ENCODE measurements around the gene C4B.
"Not testable (repeated sequence)": the region's sequence is repeated elsewhere in the genome, so short reads cannot be mapped to it uniquely, and the experiment has no call there.

Gene C4B

DNA sequence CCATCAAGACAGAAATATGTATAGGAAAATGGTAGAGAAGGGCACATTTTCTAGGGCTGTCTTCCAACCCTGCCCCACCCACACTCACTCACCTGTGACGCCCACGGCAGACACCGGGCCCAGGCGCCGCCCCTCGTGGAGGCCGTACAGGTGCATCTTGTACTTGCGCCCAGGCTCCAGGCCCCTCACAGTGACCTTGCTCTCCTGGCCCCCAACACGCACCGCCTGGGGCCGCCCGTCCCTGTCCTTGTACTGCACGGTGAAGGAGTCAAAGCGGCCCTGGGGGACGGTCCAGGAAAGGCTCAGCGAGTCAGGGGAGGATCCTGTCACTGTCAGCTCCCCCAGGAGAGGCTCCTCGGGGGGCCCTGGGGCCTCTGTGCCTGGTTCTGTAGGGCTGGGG is 43.4 kb downstream of the C4B start:
- Histone ChIP-seq H3K9me3 (ENCODE audit: control insufficient read depth in 2 of 2, low read length in 2 of 2) (no peaks in the 10 kb centered on the region), H3K27ac (ENCODE audit: low read length) (no peak overlapping the region), H3K4me1 (ENCODE audit: control insufficient read depth, insufficient read depth, low read length) (peaks cover 3% of the 10 kb centered on the region), H3K36me3 (ENCODE audit: control insufficient read depth in 2 of 2, insufficient read depth in 2 of 2, low read length in 2 of 2) (peaks cover 4 to 7% of the 10 kb centered on the region in 2 donors), H3K27me3 (ENCODE audit: control insufficient read depth in 1 of 2, insufficient read depth in 2 of 2, low read length in 2 of 2) (no peaks in the 10 kb centered on the region), H3K4me3 (ENCODE audit: low read length in 2 of 2) (no peak overlapping the region), H3K9ac (ENCODE audit: low read length in 2 of 2) (no peak overlapping the region)

DNA sequence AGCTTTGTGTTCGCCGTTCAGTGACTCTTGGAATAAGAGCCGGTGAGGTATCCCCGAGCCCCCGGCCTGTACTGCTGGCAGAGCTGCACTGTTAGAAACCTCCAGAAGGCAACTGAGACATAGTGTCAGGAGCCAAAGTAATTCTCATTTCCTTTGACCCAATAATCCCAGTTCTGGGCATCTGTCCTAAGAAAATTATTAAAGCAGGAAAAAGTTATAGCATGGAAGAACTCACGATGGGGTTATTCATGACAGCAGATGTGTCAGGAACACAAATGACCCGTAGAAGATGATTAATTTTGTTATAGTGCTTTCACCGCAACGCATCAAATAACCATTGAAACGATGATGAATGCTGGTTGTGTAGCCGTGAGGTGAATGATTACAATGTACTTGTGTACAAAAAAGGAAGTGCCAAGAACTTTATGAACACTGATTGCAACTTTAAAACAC is 43.9 kb downstream of the C4B start:
- no peaks in the 10 kb centered on the region for H3K27me3 ChIP-seq (ENCODE audit: control insufficient read depth in 1 of 2, insufficient read depth in 2 of 2, low read length in 2 of 2)
- H3K36me3 ChIP-seq (ENCODE audit: control insufficient read depth in 2 of 2, insufficient read depth in 2 of 2, low read length in 2 of 2) = peaks cover 4 to 7% of the 10 kb centered on the region in 2 donors
- H3K9ac ChIP-seq (ENCODE audit: low read length in 2 of 2) = no peak overlapping the region
- no peak overlapping the region for H3K4me3 ChIP-seq (ENCODE audit: low read length in 2 of 2)
- no peak overlapping the region for H3K27ac ChIP-seq (ENCODE audit: low read length)
- H3K4me1 ChIP-seq (ENCODE audit: control insufficient read depth, insufficient read depth, low read length) = peaks cover 3% of the 10 kb centered on the region
- no peaks in the 10 kb centered on the region for H3K9me3 ChIP-seq (ENCODE audit: control insufficient read depth in 2 of 2, low read length in 2 of 2)

DNA sequence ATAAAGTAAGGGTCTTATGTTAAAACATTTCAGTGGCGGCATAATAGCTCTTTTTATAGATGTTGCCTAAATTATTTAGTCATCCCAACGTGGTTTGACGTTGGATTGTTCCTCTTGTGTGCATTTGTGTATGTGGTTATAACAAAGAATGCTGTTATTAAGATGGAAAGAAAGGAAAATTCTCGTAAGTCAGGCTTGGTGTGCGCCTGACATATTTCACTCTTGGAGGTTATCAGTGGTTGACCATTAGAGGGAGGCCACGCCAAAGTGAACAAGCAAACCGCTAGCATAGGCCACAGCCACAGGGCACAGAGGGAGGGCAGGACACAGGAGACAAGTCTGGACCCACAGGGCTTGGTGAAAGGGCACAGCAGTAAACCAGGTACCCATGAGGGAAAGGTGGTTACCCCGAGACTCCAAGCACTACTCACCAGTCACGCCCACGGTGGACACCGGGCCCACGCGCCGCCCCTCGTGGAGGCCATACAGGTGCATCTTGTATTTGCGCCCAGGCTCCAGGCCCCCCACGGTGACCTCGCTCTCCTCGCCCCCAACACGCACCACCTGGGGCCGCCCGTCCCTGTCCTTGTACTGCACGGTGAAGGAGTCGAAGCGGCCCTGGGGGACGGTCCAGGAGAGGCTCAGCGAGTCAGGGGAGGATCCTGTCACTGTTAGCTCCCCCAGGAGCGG is 46.5 kb downstream of the C4B start:
- no peak overlapping the region for H3K27ac ChIP-seq (ENCODE audit: low read length)
- H3K4me1 ChIP-seq (ENCODE audit: control insufficient read depth, insufficient read depth, low read length) = peaks cover 3% of the 10 kb centered on the region
- no peaks in the 10 kb centered on the region for H3K9me3 ChIP-seq (ENCODE audit: control insufficient read depth in 2 of 2, low read length in 2 of 2)
- no peak overlapping the region for H3K9ac ChIP-seq (ENCODE audit: low read length in 2 of 2)
- H3K36me3 ChIP-seq (ENCODE audit: control insufficient read depth in 2 of 2, insufficient read depth in 2 of 2, low read length in 2 of 2) = peaks cover 6 to 7% of the 10 kb centered on the region in 2 donors
- no peak overlapping the region for H3K4me3 ChIP-seq (ENCODE audit: low read length in 2 of 2)
- no peaks in the 10 kb centered on the region for H3K27me3 ChIP-seq (ENCODE audit: control insufficient read depth in 1 of 2, insufficient read depth in 2 of 2, low read length in 2 of 2)

DNA sequence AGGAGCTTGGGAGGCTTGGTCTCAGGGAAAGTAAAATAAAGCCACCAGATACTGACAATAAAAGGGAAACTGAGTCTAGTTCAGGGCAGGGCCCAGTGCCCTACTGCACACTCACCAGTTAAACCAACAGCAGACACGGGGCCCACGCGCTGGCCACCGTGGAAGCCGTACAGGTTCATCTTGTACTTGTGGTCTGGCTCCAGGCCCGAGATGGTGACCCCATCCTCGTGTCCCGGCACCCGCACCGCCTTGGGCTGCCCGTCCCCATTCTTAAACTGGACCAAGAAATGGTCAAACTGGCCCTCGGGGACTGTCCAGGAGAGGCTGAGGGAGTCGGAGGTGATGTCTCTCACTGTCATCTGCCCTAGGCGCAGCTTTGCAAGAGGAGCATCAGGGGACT is 50.1 kb downstream of the C4B start:
- no peak overlapping the region for H3K4me3 ChIP-seq (ENCODE audit: low read length in 2 of 2)
- H3K27ac ChIP-seq (ENCODE audit: low read length) = no peak overlapping the region
- H3K36me3 ChIP-seq (ENCODE audit: control insufficient read depth in 2 of 2, insufficient read depth in 2 of 2, low read length in 2 of 2) = peaks cover 3 to 11% of the 10 kb centered on the region in 2 donors
- H3K4me1 ChIP-seq (ENCODE audit: control insufficient read depth, insufficient read depth, low read length) = no peaks in the 10 kb centered on the region
- H3K27me3 ChIP-seq (ENCODE audit: control insufficient read depth in 1 of 2, insufficient read depth in 2 of 2, low read length in 2 of 2) = no peaks in the 10 kb centered on the region
- no peaks in the 10 kb centered on the region for H3K9me3 ChIP-seq (ENCODE audit: control insufficient read depth in 2 of 2, low read length in 2 of 2)
- H3K9ac ChIP-seq (ENCODE audit: low read length in 2 of 2) = no peak overlapping the region

DNA sequence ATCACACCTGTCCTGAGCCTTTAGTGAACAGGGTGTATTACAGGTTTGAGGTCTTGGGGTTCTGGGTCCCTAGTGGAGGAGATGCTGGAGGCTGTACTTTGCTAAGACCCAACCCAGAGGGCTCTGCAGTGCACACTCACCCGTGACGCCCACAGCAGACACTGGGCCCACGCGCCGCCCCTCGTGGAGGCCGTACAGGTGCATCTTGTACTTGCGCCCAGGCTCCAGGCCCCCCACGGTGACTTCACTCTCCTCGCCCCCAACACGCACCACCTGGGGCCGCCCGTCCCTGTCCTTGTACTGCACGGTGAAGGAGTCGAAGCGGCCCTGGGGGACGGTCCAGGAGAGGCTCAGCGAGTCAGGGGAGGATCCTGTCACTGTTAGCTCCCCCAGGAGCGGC is 52.9 kb downstream of the C4B start:
- H3K9ac ChIP-seq (ENCODE audit: low read length in 2 of 2); H3K4me3 ChIP-seq (ENCODE audit: low read length in 2 of 2); H3K27me3 ChIP-seq (ENCODE audit: control insufficient read depth in 1 of 2, insufficient read depth in 2 of 2, low read length in 2 of 2); H3K27ac ChIP-seq (ENCODE audit: low read length); H3K9me3 ChIP-seq (ENCODE audit: control insufficient read depth in 2 of 2, low read length in 2 of 2); H3K4me1 ChIP-seq (ENCODE audit: control insufficient read depth, insufficient read depth, low read length): not testable (repeated sequence)
- H3K36me3 ChIP-seq (ENCODE audit: control insufficient read depth in 2 of 2, insufficient read depth in 2 of 2, low read length in 2 of 2) = peaks cover 3 to 11% of the 10 kb centered on the region in 2 donors

DNA sequence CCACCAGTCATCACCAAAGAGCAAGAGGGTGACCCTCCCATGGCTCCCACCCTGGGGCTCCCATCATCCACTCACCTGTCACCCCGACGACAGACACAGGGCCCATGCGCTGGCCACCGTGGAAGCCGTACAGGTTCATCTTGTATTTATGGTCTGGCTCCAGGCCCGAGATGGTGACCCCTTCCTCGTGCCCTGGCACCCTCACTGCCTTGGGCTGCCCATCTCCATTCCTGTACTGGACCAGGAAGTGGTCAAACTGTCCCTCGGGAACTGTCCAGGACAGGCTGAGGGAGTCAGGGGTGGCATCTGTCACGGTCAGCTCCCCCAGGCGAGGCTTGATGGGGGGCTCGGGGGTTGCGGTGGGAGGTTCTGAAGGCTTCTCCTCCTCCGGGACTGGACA is 53.7 kb downstream of the C4B start:
- H3K27ac ChIP-seq (ENCODE audit: low read length); H3K27me3 ChIP-seq (ENCODE audit: control insufficient read depth in 1 of 2, insufficient read depth in 2 of 2, low read length in 2 of 2); H3K9me3 ChIP-seq (ENCODE audit: control insufficient read depth in 2 of 2, low read length in 2 of 2); H3K4me1 ChIP-seq (ENCODE audit: control insufficient read depth, insufficient read depth, low read length); H3K9ac ChIP-seq (ENCODE audit: low read length in 2 of 2); H3K4me3 ChIP-seq (ENCODE audit: low read length in 2 of 2): not testable (repeated sequence)
- H3K36me3 ChIP-seq (ENCODE audit: control insufficient read depth in 2 of 2, insufficient read depth in 2 of 2, low read length in 2 of 2) = peaks cover 3 to 12% of the 10 kb centered on the region in 2 donors

DNA sequence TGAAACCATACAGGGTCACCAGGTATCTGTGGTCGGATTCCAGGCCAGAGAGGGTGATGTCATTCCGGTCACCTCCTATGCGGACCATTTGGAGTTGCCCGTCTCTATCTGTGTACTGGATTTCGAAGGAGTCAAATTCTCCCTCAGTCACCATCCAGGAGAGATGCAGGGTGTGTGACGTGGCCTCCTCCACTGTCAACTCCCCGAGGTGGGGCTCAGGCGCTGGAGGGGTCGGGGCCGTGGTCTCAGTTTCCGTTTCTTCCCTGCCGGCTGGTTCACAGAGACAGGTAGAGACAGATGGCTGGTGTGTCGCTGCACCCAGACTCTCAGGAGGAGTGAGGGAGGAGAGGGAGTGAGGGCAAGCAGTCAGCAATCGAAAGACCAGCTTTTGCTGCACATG is 54.3 kb downstream of the C4B start:
- Histone ChIP-seq H3K4me3 (ENCODE audit: low read length in 2 of 2) (no peak overlapping the region), H3K9me3 (ENCODE audit: control insufficient read depth in 2 of 2, low read length in 2 of 2) (no peaks in the 10 kb centered on the region), H3K27ac (ENCODE audit: low read length) (no peak overlapping the region), H3K27me3 (ENCODE audit: control insufficient read depth in 1 of 2, insufficient read depth in 2 of 2, low read length in 2 of 2) (no peaks in the 10 kb centered on the region), H3K9ac (ENCODE audit: low read length in 2 of 2) (no peak overlapping the region), H3K4me1 (ENCODE audit: control insufficient read depth, insufficient read depth, low read length) (peaks cover 6% of the 10 kb centered on the region), H3K36me3 (ENCODE audit: control insufficient read depth in 2 of 2, insufficient read depth in 2 of 2, low read length in 2 of 2) (peaks cover 7 to 14% of the 10 kb centered on the region in 2 donors)

DNA sequence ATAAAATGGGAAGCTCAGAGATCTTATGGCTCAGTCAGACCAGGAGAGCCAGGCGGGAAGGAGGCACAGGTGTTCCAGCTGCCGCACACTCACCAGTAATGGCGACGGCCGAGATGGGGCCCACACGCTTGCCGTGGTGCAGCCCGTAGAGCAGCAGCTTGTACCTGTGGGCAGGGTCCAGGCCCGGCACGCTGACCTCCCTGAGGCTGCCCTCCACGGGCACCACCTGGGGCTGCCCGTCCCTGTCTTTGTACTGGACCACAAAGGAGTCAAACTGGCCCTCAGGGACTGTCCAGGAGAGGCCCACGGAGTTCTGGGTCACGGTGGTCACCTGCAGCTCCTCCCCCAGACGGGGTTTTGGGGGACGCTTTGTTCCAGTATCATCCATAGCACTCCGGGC is 54.9 kb downstream of the C4B start:
- H3K4me1 ChIP-seq (ENCODE audit: control insufficient read depth, insufficient read depth, low read length) = peaks cover 6% of the 10 kb centered on the region
- no peaks in the 10 kb centered on the region for H3K9me3 ChIP-seq (ENCODE audit: control insufficient read depth in 2 of 2, low read length in 2 of 2)
- H3K27me3 ChIP-seq (ENCODE audit: control insufficient read depth in 1 of 2, insufficient read depth in 2 of 2, low read length in 2 of 2) = no peaks in the 10 kb centered on the region
- H3K9ac ChIP-seq (ENCODE audit: low read length in 2 of 2) = no peak overlapping the region
- H3K4me3 ChIP-seq (ENCODE audit: low read length in 2 of 2) = no peak overlapping the region
- H3K36me3 ChIP-seq (ENCODE audit: control insufficient read depth in 2 of 2, insufficient read depth in 2 of 2, low read length in 2 of 2) = peaks cover 7 to 13% of the 10 kb centered on the region in 2 donors
- no peak overlapping the region for H3K27ac ChIP-seq (ENCODE audit: low read length)

DNA sequence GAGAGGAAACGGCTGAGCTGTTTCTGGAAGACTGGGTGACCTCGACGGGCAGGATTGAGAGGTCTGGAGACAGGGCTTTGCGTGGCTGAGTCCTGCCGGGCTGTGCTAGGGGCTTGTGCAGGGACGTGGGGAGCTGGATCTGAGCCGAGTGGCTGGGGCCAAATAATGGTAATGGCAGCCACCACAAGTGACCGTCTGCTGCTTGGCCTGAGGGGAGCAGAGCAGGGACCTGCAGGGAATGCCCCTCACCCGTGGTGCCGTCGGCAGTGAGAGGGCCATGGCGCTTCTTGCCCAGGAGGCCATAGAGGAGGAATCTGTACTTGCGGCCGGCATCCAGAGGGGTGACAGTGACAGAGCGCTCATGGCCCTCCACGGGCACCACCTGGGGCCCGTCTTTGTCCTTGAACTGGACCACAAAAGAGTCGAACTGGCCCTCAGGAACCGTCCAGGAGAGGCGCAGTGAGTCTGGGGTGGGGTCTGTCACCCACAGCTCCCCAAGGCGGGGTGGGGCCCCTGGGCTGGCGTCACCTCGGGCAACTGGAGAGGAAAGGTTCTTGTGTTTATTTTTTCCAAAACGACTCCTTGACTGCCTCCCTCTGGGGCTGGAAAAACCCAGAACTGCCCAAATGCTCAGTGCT is 55.4 kb downstream of the C4B start:
- Histone ChIP-seq H3K4me1 (ENCODE audit: control insufficient read depth, insufficient read depth, low read length) (peaks cover 6% of the 10 kb centered on the region), H3K36me3 (ENCODE audit: control insufficient read depth in 2 of 2, insufficient read depth in 2 of 2, low read length in 2 of 2) (peaks cover 7 to 10% of the 10 kb centered on the region in 2 donors), H3K9ac (ENCODE audit: low read length in 2 of 2) (no peak overlapping the region), H3K27me3 (ENCODE audit: control insufficient read depth in 1 of 2, insufficient read depth in 2 of 2, low read length in 2 of 2) (no peaks in the 10 kb centered on the region), H3K27ac (ENCODE audit: low read length) (peak overlapping the region; percentile 37), H3K4me3 (ENCODE audit: low read length in 2 of 2) (no peak overlapping the region), H3K9me3 (ENCODE audit: control insufficient read depth in 2 of 2, low read length in 2 of 2) (no peaks in the 10 kb centered on the region)

DNA sequence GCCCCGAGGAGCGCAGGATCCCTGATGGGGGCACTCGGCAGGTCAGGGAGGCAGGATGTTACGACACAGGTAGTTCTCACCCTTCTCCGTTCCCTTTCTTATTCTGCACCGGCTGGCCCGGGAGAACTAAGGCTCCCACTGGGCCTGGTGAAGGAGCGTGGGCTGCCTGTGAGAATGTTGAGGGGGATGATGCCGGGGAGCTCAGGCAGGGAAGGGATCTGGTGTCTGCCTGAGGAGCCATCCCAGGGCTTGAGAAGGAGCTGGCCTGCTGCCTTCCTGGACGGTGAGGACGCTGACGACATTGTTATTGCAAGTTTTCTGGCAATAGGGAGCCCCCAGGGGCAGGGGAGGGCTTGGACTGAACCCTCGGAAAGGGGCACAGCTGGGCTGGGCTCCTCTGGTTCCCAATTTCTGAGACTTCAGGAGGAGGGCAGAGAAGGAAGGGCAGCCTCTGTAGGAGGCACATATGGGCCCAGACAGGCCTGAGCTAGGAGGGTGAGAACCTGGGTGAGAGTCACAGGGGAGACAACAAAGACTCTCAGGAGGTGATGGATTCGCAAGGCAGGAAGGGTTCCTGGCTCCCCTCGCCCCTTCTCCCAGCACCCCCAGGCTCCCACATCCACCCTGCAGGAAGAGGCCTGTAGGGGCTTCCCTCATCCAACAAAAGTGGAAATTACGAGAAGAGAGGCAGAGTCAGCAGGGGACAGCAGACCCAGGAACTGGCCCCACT is 56.4 kb downstream of the C4B start:
- H3K27me3 ChIP-seq (ENCODE audit: control insufficient read depth in 1 of 2, insufficient read depth in 2 of 2, low read length in 2 of 2) = no peaks in the 10 kb centered on the region
- peaks cover 5 to 12% of the 10 kb centered on the region in 2 donors for H3K36me3 ChIP-seq (ENCODE audit: control insufficient read depth in 2 of 2, insufficient read depth in 2 of 2, low read length in 2 of 2)
- H3K4me1 ChIP-seq (ENCODE audit: control insufficient read depth, insufficient read depth, low read length) = peaks cover 9% of the 10 kb centered on the region
- no peaks in the 10 kb centered on the region for H3K9me3 ChIP-seq (ENCODE audit: control insufficient read depth in 2 of 2, low read length in 2 of 2)
- peak overlapping the region; percentile 37 for H3K27ac ChIP-seq (ENCODE audit: low read length)
- no peak overlapping the region for H3K4me3 ChIP-seq (ENCODE audit: low read length in 2 of 2)
- no peak overlapping the region for H3K9ac ChIP-seq (ENCODE audit: low read length in 2 of 2)

DNA sequence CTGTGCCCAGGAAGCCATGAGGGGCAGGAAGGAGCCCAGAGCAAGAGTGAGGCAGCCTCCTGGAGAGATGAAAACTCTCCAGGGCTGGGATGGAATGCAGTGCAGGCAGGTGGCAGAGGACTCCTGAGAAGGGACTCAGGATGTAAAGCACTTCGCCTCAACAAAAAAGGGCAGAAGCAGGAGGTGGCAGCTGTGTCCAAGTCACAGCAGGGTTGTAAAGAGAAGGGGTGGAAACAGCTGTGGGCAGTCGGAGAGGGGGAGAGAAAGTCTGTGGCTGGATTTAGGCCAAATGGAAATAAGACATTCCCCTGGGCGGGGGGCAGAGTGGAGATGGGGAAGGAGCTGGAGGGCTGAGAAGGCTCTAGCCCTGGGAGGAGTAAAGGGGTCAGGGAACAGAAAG is 58.5 kb downstream of the C4B start:
- H3K9me3 ChIP-seq (ENCODE audit: control insufficient read depth in 2 of 2, low read length in 2 of 2) = no peaks in the 10 kb centered on the region
- no peak overlapping the region for H3K27ac ChIP-seq (ENCODE audit: low read length)
- peaks cover 12% of the 10 kb centered on the region for H3K4me1 ChIP-seq (ENCODE audit: control insufficient read depth, insufficient read depth, low read length)
- H3K27me3 ChIP-seq (ENCODE audit: control insufficient read depth in 1 of 2, insufficient read depth in 2 of 2, low read length in 2 of 2) = no peaks in the 10 kb centered on the region
- peaks cover 4 to 12% of the 10 kb centered on the region in 2 donors for H3K36me3 ChIP-seq (ENCODE audit: control insufficient read depth in 2 of 2, insufficient read depth in 2 of 2, low read length in 2 of 2)
- no peak overlapping the region for H3K9ac ChIP-seq (ENCODE audit: low read length in 2 of 2)
- H3K4me3 ChIP-seq (ENCODE audit: low read length in 2 of 2) = no peak overlapping the region

Data from stomach smooth muscle (tissue), 2 donors.